HCT116 (cell line): ENCODE measurements around the gene RPS6KC1.

ENCODE experiments used
- TCF7L2 ChIP-seq: IDR thresholded peaks from 2 replicates; pipeline ENCODE4 v1.7.0; 2011; ENCODE audit warnings: borderline replicate concordance, inconsistent platforms; ENCODE audit not compliant: insufficient read depth, insufficient read length; ENCODE audit errors: extremely low read depth
- TF ChIP-seq, protein P1 (sequence below), 3 experiments: fragments of 200-600 bp in 1 of 3; sonication (generic) in 1 of 3; IDR thresholded peaks in 2 of 3; conservative IDR thresholded peaks in 1 of 3; 2 replicates each; pipeline ENCODE4 v1.5.1; 2012 to 2017; ENCODE audit warnings: low read depth in 2 of 3, low read length in 2 of 3, antibody characterized with exemption in 1 of 3, borderline replicate concordance in 1 of 3, control low read depth in 1 of 3, mild to moderate bottlenecking in 1 of 3, mixed read lengths in 1 of 3, mixed run types in 1 of 3, moderate library complexity in 1 of 3; ENCODE audit not compliant: insufficient read depth in 1 of 3

DNA sequence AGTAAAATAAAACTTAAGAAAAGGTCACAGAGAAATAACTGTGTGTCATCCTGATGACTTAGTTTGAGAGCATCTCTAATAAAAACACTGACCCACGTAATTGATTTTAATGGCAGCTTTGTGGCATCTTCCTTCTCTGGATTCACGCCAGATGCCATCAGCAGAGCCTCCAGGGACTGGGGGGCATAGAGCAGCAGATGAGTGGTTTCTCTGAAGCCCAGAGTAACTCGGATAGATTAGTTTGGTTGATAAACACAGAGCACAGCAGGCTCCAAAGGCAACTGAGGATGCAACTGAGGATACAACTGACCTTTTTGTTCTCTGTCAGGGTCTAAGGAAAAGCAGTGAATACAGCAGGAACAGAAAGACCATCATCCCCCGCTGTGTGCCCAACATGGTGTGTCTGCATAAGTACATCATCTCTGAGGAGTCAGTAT, 180.8 kb downstream of the RPS6KC1 start:
- TF ChIP-seq, protein P1, sequence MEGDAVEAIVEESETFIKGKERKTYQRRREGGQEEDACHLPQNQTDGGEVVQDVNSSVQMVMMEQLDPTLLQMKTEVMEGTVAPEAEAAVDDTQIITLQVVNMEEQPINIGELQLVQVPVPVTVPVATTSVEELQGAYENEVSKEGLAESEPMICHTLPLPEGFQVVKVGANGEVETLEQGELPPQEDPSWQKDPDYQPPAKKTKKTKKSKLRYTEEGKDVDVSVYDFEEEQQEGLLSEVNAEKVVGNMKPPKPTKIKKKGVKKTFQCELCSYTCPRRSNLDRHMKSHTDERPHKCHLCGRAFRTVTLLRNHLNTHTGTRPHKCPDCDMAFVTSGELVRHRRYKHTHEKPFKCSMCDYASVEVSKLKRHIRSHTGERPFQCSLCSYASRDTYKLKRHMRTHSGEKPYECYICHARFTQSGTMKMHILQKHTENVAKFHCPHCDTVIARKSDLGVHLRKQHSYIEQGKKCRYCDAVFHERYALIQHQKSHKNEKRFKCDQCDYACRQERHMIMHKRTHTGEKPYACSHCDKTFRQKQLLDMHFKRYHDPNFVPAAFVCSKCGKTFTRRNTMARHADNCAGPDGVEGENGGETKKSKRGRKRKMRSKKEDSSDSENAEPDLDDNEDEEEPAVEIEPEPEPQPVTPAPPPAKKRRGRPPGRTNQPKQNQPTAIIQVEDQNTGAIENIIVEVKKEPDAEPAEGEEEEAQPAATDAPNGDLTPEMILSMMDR (IDR thresholded peaks at IDR 0.05 in 2 of 3, conservative IDR thresholded peaks at IDR 0.05 in 1 of 3; ENCODE audit: borderline replicate concordance in 1 of 3, insufficient read depth in 1 of 3, low read depth in 2 of 3, low read length in 2 of 3), result no peak
- TF ChIP-seq TCF7L2, result no peak
